ENCODE measurements around the gene ABCG1. TPM values are rescaled to one million over a fixed set of nuclear protein-coding genes. Genes with fewer than 3 reads are reported as not detected.

ABCG1 gene
- total RNA-seq, 1 donor from 2014 or later = 20.9 TPM

DNA sequence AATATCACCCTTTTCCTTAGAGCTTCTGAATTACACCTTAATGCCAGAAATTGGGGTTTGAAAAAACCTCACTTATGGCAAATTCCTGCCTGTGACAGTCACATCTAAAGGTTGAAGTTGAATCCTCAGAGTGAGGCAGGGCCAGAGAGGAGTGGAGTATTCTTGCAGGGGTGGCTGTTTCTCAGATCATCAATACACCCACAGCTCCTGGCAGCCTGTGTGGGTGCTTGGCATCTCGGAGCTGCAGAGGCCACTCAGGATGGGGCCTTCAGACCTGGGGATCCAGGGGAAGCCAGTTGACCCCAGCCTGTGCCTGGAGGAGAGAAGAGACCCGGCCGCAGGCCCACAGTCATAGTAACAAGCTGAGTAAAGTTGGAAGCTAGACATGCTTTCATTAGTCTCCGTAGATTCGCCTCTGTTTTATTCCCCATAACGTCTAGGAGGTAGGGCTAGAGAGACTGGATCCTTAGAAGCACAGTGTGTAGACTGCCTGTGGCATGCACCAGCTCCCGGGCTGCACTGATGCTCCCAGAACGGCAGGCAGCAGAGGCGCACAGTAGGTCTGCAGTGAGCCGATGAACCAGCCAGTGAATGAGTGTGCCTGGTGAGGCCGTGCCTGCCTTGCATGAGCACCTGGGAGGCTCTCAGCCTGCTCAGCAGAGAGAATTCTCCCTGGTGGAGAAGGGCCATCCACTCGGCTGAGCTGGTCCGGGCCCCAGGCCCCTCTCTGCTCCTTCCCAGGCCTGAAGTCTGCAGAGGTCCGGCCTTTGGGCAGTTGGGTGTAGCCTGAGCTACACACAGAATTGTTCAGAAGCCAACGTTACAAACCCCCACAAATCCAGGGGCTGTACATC lies 53.4 kb downstream of the ABCG1 start:
- no peak for DNase-seq

DNA sequence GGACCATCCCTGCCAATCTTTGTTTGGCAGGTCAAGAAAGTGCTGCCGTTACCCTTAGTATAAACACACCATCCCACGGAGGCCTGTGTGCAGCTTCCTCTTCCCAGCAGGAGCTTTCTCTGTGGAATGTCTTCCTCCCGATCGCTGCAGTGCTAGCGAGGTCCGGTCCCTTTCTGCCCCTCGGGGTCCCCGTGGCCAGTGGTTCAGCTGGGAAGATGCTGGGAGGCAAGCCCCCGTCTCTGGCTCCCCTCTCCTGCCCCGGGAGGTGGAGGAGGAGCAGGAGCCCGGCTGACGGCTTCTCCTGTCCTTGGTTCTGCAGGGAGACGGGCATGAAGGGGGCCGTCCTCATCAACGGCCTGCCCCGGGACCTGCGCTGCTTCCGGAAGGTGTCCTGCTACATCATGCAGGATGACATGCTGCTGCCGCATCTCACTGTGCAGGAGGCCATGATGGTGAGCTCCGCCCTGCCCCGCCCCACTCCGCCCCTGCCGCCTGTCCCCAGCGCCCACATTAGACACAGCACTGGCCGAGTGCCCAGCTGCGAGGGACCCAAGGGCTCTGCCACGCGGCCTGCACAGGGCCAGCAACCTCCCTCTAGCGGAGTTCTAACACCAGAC lies 54.2 kb downstream of the ABCG1 start:
- no peak for DNase-seq

GRCh38 chr21:42276076-42276475 lies 57.1 kb downstream of the ABCG1 start:
- no peak for DNase-seq

DNA sequence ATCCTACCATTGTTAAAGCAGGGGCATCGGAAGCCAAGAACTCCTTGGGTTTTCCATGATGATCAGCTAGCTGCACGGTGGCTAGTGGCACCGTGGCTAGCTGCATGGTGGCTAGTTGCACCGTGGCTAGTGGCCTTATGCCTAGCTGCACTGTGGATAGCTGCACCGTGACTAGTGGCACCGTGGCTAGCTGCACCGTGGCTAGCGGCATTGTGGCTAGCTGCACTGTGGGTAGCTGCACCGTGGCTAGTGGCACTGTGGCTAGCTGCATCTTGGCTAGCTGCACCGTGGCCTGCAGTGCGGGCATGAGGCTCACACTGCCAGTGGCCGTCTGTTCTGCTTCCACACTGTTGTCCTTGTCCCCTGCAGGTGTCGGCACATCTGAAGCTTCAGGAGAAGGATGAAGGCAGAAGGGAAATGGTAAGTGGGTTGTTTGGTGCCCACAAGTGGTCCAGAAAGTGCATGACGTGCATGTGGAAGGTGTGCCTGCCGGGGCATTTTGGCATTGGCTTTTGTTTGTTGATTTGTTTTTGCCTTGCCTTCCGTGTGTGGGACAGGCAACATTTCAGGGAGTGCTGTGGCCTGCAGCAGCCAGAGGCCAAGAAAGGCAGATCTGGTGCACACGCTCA lies 57.7 kb downstream of the ABCG1 start:
- DNase-seq = no peak

- no peak for DNase-seq
Measured at GRCh38 chr21:42277593-42277992, 58.7 kb downstream of the ABCG1 start.

DNA sequence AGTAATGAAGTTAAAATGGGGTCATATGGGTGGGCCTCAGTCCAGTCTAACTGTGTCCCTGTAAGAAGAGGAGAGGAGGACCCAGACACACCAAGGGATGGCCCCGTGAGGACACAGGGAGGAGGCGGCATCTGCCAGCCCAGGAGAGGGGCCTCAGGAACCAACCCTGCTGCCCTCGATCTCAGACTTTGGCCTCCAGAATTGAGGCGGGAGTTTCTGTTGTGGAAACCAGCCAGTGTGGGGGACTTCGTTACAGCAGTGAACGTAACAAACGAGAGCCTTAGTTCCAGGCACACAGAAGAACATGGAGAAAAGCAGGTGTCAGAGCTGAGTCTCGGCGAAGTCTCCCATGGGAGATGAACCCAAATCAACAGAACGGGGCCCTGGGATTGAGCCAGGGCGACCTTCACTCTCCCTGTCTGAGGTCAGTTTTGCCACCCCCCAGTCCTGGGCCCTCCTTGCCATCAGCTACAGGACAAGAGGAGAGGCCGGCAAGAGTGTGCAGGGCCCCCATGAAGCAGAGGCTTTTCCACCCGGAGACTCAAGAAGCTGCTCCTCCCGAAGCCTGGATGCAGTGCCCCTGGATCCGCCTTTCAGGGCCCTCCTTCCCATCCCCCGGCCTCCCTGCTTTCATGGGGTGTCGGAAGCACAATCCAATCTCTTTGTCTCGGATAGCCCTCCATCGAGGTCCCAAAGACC lies 59.7 kb downstream of the ABCG1 start:
- no peak for DNase-seq

- no peak for DNase-seq
Measured at GRCh38 chr21:42279341-42279871, 60.5 kb downstream of the ABCG1 start.

GRCh38 chr21:42279888-42280287 lies 60.9 kb downstream of the ABCG1 start:
- no peak for DNase-seq

DNA sequence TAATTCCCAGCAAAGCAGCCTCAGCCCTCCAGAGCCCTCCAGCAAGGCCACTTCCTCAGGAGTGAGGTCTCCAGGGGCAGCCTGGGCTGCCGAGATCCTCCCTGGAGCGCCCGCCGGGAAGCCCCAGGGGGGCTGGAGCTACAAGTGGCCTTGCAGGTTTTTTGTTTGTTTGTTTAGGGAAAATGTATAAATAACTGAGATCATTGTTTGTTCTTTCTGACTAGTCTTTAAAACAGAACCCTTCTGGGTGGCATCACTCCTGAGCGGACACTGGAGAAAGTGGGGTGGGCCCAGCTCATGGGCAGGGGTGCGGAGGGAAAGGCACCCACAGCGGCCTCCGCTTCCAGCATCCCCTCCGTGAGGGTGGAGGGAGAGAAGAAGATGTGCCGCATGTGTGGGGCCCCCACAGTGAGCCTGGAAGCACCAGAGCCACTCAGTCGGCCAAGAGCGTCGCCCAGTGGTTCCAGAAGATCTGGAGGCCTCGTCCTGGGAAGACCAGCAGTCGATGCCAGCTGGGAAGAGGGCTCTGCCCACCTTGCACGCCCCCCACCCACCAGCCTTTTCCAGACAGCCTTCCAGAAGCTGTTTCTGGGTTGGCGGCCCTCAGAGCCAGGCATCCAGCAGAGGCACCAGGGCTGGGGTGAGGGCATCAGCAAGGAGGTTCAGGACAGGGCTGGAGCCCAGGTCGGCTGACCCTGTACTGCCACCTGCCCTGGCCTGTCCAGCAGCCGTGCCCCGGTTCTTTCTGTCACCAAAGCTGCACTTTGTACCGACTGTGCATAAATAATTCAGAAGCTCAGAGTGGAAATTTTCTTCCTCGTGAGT lies 61.6 kb downstream of the ABCG1 start:
- no peak for DNase-seq

- DNase-seq = no peak
Measured at GRCh38 chr21:42281181-42281680, 62.3 kb downstream of the ABCG1 start.

- no peak for DNase-seq
Measured at GRCh38 chr21:42282021-42282420, 63.1 kb downstream of the ABCG1 start.

DNA sequence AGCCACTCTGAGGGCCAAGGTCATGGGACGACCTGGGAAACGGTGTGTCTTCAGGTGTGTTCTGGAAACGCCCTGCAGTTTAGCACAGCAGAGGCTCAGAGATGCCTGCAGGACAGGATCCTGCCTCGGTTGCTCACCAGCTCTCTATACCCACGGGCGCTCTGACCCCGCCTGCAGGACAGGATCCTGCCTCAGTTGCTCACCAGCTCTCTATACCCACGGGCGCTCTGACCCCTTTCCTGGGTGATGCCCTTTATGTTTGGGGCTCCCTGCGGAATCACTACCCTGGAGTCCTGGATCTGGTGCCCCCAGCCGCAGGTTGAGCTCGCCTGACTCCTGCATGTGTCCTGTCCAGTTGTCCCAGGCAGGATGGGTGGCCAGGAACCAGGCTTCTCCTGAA lies 63.8 kb downstream of the ABCG1 start:
- DNase-seq = no peak

GRCh38 chr21:42285569-42286245 lies 66.8 kb downstream of the ABCG1 start:
- DNase-seq = no peak

- no peak for DNase-seq
Measured at GRCh38 chr21:42286416-42286815, 67.5 kb downstream of the ABCG1 start.

GRCh38 chr21:42287193-42288083 lies 68.5 kb downstream of the ABCG1 start:
- DNase-seq = no peak

DNA sequence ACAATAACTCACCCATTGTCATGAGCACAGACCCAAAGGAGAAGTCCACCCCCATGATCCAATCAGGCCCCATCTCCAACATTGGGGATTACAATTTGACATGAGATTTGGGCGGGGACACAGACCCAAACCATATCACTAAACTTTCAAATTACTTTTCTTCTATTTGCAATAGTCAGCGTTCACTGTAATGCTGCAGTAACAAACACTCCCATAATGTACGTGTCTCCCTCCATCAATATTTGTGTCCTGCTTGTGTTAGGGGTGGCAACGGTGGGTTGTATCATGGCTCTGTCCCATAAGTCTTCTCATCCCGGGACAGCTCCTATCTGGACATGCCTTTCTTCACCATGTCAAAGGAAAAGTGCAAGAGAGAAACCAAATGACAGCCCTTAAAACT lies 70.0 kb downstream of the ABCG1 start:
- DNase-seq = no peak

- no peak for DNase-seq
Measured at GRCh38 chr21:42289926-42290325, 71.0 kb downstream of the ABCG1 start.

DNA sequence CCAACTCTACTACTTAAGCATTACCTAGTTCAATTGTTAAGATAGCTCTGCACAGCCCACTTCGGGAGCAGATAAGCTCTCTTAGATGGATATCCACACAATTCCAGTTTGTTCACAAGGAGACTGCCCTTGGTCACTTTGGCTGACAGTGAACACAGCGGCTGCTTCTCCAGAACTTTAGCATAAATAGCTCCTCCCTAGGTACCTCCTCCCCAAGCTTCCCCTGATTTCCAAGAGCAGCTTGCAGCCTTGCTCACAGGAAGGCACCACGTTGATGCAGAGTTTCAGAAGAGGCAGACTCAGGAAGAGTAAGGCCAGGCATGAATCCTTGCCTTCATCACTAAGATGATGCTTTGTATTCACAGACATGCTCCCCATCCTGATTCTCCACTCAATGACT lies 71.6 kb downstream of the ABCG1 start:
- DNase-seq = no peak

- DNase-seq = no peak
Measured at GRCh38 chr21:42291003-42291750, 72.2 kb downstream of the ABCG1 start.

All from tongue (tissue), 2 donors.